Liver (tissue), 3 donors: ENCODE measurements around the gene SPDEF.

ENCODE experiments used
- FOXA1 ChIP-seq: IDR thresholded peaks from 2 replicates; pipeline ENCODE4 v1.6.1; 2016; ENCODE audit warnings: antibody characterized with exemption
- GABPA ChIP-seq, 2 donors: IDR thresholded peaks in 1 of 2; conservative IDR thresholded peaks in 1 of 2; 2 replicates each; pipeline ENCODE4 v1.6.1; 2016; ENCODE audit warnings: antibody characterized with exemption in 2 of 2, mild to moderate bottlenecking in 1 of 2, moderate library complexity in 1 of 2
- JUND ChIP-seq, 2 donors: IDR thresholded peaks; 2 replicates each; pipeline ENCODE4 v1.6.1; 2016; ENCODE audit warnings: antibody characterized with exemption in 2 of 2
- RAD21 ChIP-seq, 2 donors: IDR thresholded peaks; 2 replicates each; pipeline ENCODE4 v1.6.1; 2016; ENCODE audit warnings: antibody characterized with exemption in 2 of 2, mild to moderate bottlenecking in 2 of 2
- SP1 ChIP-seq: IDR thresholded peaks from 2 replicates; pipeline ENCODE4 v1.6.1; 2018; ENCODE audit warnings: antibody characterized with exemption, mild to moderate bottlenecking
- YY1 ChIP-seq: IDR thresholded peaks from 2 replicates; pipeline ENCODE4 v1.6.1; 2016; ENCODE audit warnings: antibody characterized with exemption, mild to moderate bottlenecking
- ZBTB33 ChIP-seq: IDR thresholded peaks from 2 replicates; pipeline ENCODE4 v1.6.1; 2016; ENCODE audit warnings: antibody characterized with exemption
- TF ChIP-seq, protein P1 (sequence below): fragments of 150-350 bp; IDR thresholded peaks from 2 replicates; pipeline ENCODE4 v1.5.1; 2017; ENCODE audit warnings: improper control_type of control experiment, low read depth, low read length; ENCODE audit not compliant: missing input control
- TF ChIP-seq, protein P2 (sequence below): IDR thresholded peaks from 2 replicates; pipeline ENCODE4 v1.6.1; 2016; ENCODE audit warnings: antibody characterized with exemption, mild to moderate bottlenecking
- TF ChIP-seq, protein P3 (sequence below): IDR thresholded peaks from 2 replicates; pipeline ENCODE4 v1.6.1; 2016; ENCODE audit warnings: antibody characterized with exemption
- TF ChIP-seq, protein P4 (sequence below): IDR thresholded peaks from 2 replicates; pipeline ENCODE4 v1.6.1; 2016; ENCODE audit warnings: antibody characterized with exemption
- donor health status: healthy.
- donor health status: healthy.

DNA sequence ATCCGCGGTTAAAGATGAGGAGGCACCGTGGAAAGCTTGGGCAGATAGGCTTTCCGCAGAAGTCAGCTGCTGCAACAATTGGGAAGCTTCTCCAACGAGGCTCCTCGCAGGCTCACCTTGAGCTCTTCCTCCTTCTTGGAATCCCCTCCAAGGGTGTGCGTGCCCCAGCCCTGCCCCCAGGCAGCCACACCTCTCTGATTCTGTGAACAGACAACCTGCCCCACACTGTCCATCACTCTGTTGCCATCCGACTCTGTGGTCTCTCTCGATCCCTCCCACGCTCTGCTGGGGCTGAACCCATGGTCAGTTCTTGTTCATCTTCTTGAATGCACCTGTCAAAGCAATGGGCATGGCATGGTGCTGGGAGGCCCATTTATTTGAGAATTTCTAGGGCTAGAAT lies 58.7 kb downstream of the SPDEF start:
- no peak for TF ChIP-seq YY1
- TF ChIP-seq, protein P1, sequence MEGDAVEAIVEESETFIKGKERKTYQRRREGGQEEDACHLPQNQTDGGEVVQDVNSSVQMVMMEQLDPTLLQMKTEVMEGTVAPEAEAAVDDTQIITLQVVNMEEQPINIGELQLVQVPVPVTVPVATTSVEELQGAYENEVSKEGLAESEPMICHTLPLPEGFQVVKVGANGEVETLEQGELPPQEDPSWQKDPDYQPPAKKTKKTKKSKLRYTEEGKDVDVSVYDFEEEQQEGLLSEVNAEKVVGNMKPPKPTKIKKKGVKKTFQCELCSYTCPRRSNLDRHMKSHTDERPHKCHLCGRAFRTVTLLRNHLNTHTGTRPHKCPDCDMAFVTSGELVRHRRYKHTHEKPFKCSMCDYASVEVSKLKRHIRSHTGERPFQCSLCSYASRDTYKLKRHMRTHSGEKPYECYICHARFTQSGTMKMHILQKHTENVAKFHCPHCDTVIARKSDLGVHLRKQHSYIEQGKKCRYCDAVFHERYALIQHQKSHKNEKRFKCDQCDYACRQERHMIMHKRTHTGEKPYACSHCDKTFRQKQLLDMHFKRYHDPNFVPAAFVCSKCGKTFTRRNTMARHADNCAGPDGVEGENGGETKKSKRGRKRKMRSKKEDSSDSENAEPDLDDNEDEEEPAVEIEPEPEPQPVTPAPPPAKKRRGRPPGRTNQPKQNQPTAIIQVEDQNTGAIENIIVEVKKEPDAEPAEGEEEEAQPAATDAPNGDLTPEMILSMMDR = no peak
- TF ChIP-seq, protein P2, sequence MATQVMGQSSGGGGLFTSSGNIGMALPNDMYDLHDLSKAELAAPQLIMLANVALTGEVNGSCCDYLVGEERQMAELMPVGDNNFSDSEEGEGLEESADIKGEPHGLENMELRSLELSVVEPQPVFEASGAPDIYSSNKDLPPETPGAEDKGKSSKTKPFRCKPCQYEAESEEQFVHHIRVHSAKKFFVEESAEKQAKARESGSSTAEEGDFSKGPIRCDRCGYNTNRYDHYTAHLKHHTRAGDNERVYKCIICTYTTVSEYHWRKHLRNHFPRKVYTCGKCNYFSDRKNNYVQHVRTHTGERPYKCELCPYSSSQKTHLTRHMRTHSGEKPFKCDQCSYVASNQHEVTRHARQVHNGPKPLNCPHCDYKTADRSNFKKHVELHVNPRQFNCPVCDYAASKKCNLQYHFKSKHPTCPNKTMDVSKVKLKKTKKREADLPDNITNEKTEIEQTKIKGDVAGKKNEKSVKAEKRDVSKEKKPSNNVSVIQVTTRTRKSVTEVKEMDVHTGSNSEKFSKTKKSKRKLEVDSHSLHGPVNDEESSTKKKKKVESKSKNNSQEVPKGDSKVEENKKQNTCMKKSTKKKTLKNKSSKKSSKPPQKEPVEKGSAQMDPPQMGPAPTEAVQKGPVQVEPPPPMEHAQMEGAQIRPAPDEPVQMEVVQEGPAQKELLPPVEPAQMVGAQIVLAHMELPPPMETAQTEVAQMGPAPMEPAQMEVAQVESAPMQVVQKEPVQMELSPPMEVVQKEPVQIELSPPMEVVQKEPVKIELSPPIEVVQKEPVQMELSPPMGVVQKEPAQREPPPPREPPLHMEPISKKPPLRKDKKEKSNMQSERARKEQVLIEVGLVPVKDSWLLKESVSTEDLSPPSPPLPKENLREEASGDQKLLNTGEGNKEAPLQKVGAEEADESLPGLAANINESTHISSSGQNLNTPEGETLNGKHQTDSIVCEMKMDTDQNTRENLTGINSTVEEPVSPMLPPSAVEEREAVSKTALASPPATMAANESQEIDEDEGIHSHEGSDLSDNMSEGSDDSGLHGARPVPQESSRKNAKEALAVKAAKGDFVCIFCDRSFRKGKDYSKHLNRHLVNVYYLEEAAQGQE = no peak
- TF ChIP-seq JUND (IDR thresholded peaks at IDR 0.05) = no peak
- no peak for TF ChIP-seq FOXA1
- TF ChIP-seq, protein P3, sequence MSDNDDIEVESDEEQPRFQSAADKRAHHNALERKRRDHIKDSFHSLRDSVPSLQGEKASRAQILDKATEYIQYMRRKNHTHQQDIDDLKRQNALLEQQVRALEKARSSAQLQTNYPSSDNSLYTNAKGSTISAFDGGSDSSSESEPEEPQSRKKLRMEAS = no peak
- TF ChIP-seq SP1 = no peak
- TF ChIP-seq ZBTB33 = no peak
- no peak for TF ChIP-seq RAD21 (IDR thresholded peaks at IDR 0.05)
- TF ChIP-seq, protein P4, sequence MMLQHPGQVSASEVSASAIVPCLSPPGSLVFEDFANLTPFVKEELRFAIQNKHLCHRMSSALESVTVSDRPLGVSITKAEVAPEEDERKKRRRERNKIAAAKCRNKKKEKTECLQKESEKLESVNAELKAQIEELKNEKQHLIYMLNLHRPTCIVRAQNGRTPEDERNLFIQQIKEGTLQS = no peak
- no peak for TF ChIP-seq GABPA (IDR thresholded peaks at IDR 0.05 in 1 of 2, conservative IDR thresholded peaks at IDR 0.05 in 1 of 2)
